HG03457 (cell line): ENCODE data around the gene GBP5.
A peak's percentile ranks its signal among the peaks of the same experiment; 100 is the strongest.

Experiments used
- ATAC-seq: cut with Tn5 transposase; IDR thresholded peaks from one replicate; pipeline ENCODE4 v1.9.1; 2021; ENCODE audit warnings: moderate number of reproducible peaks; ENCODE audit not compliant: unreplicated experiment

GBP5 gene

GRCh38 chr1:89272269-89273041, at the start of gene GBP5:
TSS of gene GBP5 (minus strand) at chr1:89272860. CDS start at chr1:89269555, 3,305 bp downstream.
- ATAC-seq: peak; percentile 70

GRCh38 chr1:89322402-89322801, 49.7 kb upstream of the GBP5 start:
- ATAC-seq: no peak

DNA sequence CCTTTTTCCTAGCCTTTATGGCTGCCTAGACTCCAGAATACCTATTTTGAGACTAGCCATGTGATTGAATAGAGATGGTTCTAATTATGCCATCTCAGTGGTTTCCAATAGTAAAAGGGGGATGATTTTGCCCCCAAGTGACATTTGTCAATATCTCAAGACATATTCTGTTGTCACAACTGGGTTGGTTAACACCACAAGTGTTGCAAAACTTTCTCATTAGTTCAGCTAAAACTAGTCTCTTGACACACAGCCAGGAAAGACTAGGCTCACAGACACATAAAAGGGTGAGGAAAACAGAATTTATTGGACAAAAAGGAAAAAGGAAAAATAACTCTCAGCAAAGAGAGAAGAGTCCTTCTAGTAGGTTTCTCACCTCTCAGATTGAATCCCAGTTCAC, 39.9 kb upstream of the GBP5 start:
- ATAC-seq: no peak

DNA sequence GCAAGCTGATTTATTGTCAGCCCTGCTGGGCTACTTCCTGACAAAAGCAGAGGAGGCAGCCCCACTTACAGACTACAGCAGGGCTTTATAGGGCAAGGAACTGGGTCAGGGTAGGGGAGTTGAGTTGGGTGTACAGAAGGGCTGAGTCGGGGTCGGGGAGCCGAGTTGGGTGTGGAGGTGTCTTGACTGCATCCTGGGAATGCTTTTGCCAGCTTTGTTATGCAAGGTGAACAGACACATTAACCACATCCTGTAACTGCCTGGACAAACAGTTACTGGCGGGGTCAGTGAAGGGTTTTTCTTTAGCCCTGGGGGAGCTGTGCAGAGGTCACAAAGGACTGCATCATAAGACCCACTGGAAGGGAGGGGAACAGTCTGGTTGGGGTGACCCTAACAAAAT, 39.1 kb upstream of the GBP5 start:
- ATAC-seq: no peak

DNA sequence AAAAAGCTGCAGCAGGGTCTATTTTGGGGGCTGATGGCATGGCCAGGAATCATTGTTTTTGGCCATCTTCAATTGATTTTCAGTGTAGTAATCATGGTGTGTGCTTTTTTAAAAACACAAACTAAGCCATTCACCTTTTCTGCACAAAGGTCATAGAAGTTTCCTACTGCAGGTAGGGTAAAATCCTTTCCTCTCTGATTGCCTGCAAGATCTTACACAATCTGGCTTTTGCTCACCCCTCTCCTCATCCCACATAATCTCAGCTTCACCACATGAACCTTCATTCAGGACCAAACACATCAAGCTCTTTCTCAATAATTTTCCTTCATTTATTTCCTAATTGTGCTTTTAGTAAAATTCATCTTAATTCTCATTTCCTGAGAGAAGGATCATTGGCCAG, 38.3 kb upstream of the GBP5 start:
- ATAC-seq: no peak

GRCh38 chr1:89310505-89310904, 37.8 kb upstream of the GBP5 start:
- peak; percentile 67 for ATAC-seq

DNA sequence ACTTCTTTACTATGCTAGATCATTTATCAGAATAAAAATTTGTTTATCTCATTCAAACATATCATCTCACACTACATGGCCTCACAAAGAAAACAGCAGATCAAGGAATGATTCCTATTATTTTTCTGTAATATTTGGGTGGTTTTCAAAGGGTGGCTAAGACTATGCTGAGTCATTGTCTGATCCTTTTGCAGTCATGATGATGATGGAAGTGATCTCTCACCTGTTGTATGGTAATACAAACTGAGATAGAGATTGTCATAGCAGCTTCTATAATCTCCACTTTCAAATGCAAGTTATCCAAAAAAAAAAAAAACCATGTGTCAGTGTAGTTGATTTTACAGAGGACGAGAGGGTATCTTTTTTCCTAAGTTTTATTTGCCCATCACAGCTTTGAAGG, 37.2 kb upstream of the GBP5 start:
- ATAC-seq: no peak

- no peak for ATAC-seq
These were observed 33.6 kb upstream of the GBP5 start for GRCh38 chr1:89306273-89306672.

DNA sequence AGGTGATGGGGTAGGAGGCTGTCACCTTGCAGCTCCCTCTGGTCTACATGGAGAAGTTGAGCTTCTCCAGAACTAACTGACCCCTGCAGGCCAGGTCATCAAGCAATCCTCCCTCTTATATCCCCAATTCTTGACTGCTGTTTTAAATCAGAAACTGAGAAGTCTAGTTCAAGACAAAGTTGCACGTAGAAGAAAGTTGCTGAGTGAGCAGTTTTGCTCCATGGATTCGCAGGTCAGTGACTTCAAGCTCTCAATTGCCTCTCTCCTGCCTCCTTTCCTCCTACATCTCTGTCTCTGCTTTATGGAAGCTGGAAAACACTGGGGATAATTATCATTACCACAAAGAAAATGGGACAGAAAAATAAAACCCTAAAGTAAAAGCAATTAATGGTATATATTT, 32.8 kb upstream of the GBP5 start:
- no peak for ATAC-seq

DNA sequence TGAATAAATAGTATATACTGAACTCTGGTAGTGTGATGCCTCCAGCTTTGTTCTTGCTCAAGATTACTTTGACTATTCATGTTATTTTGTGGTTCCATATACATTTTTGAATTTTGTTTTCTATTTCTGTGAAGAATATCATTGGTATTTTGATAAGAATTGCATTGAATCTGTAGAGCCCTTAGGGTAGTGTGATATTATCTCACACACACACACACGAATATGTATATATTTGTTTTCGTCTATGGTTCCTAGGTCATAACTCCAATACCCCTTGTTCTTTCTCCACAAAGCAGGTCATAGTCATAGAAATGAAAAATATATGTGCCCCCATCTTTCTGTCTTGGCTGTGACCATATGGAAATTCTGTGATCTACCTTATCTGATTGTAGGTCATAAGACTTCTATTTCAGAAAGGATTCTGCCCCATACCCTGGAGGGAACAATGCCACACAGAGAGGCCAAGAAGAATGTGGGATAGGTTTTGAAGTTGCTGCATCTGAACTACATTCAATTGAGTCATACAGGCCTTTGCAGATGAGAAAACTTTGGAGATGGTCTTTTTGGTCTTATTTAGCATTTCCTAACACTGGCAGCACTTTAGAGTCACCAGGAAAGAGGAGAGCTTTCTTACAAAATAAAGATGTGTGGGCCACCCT, 32.0 kb upstream of the GBP5 start:
- ATAC-seq: no peak

GRCh38 chr1:89302697-89303332, 30.2 kb upstream of the GBP5 start:
- ATAC-seq: no peak

- ATAC-seq: peak; percentile 81
These were observed 27.2 kb upstream of the GBP5 start for GRCh38 chr1:89299739-89300463.

- no peak for ATAC-seq
These were observed 25.8 kb upstream of the GBP5 start for GRCh38 chr1:89298461-89298860.

DNA sequence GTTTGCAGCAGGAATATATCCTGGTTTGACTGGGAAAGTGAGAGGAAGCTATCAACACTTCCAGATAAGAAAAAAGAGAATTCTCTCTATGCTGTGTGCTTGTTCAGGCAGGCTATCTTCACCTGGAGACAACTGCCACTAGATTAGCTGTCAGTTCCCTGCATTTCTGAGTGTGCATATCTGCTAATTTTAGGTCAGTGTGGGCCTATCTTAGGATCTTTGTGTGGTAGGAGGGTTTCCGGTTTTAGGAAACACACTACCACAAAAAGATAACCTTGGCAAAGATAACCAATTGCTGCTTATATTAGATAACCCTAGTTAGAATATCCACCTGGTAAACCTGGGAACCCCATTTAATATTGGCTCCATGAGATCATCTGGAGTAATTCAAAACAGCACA, 22.5 kb upstream of the GBP5 start:
- no peak for ATAC-seq

GRCh38 chr1:89291276-89291675, 18.6 kb upstream of the GBP5 start:
- no peak for ATAC-seq

DNA sequence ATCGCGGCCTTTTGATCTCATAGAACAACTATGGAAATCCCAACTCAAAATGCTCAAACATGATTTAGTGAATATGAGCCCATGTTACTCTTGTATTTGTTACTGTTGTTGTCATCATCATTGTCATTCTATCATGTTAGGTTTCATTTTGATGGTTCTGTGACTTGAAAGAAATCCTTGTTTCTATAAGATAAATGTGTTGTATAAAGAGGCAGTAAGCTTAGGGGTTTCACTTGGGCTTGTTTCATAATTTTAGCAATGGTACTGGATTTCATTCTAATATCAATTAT, 15.3 kb upstream of the GBP5 start:
- ATAC-seq: no peak

- no peak for ATAC-seq
These were observed 14.8 kb upstream of the GBP5 start for GRCh38 chr1:89287181-89288050.

DNA sequence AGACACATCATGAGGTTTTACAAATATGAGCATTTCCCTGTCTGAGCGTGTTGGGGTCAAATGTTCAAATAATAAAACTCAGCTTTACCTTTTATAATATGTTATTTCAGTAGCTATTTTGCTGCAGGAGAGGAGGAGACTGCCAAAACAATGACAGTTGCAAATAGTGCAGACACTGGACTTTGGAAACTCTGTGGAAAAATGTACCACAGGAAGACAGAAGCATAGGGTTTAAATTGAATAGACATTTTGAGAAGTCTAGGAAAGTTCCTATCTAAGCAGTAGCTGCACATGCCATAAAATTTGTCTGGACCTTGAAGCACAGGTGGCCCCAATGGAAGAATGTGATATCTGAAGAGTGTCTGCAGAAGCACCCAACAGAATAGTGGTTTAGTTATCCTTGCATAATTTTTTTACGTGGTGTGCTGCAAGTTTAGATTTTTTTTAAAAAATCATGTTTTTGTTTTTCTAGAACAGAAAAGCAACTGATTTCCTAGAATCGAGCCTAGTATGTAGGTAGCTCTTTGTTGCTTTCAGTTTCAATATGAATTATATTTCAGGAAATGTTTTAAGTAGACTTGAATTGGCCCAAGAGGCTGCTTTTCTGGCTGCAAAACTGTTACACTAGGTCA, 14.0 kb upstream of the GBP5 start:
- ATAC-seq: peak; percentile 82

DNA sequence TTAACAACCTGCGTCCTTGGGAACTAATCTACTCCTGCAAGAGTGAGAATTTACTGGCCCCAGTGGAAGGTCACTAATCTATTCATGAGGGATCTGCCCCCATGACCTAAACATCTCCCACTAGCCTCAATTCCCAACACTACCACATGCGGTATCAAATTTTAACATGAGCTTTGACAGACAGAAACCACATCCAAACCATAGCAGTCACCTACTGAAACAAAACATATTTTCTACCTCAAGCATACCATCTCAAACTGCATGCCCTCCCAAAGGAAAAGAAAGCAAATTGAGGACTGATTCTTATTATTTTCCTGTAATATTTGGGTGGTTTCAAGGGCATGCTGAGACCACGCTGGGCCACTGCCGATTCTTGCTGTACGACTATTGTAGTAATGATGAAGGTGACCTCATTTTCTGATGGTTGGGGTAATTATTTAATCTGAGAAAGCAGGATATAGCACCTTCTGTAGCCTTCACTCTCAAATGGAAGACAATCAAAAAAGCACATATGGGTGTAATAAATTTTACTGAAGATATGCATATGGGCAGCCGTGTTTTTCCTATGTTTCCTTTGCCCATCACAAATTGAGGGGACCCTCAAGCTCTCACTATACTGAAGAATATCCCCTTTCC, 13.2 kb upstream of the GBP5 start:
- no peak for ATAC-seq
